Loucy (cell line): Measurements from ENCODE around the gene TRPC3.

Experiments used
- CTCF ChIP-seq: fragments of 200-600 bp; sonication (generic); conservative IDR thresholded peaks from 2 replicates; pipeline ENCODE4 v1.5.1; 2014; ENCODE audit warnings: mild to moderate bottlenecking, antibody characterized with exemption, low read length
- EZH2phosphoT487 ChIP-seq: fragments of 200-600 bp; IDR thresholded peaks from 2 replicates; pipeline ENCODE4 v1.6.1; 2018; ENCODE audit warnings: antibody characterized with exemption, mild to moderate bottlenecking, moderate library complexity, borderline replicate concordance

GRCh38 chr4:121957266-121957665, 5.4 kb upstream of the TRPC3 start:
- TF ChIP-seq CTCF, result no peak
- TF ChIP-seq EZH2phosphoT487, result no peak
